HUES48 (cell line): ENCODE results near the gene TMEM128.
"Not testable (repeated sequence)": the region's sequence is repeated elsewhere in the genome, so short reads cannot be mapped to it uniquely, and the experiment has no call there.

Experiments used
- H3K27ac ChIP-seq: one replicate; pipeline ENCODE4 v1.7.0; 2013; ENCODE audit warnings: low read depth, low read length, inconsistent platforms
- H3K27me3 ChIP-seq: 2 replicates; pipeline ENCODE4 v1.6.1; 2013; ENCODE audit warnings: mild to moderate bottlenecking, low read length; ENCODE audit not compliant: control insufficient read depth, insufficient read depth
- H3K36me3 ChIP-seq: 2 replicates; pipeline ENCODE4 v1.6.1; 2013; ENCODE audit warnings: low read length; ENCODE audit not compliant: control insufficient read depth, insufficient read depth
- H3K4me1 ChIP-seq: 2 replicates; pipeline ENCODE4 v1.6.1; 2013; ENCODE audit warnings: mild to moderate bottlenecking, low read length; ENCODE audit not compliant: control insufficient read depth, insufficient read depth
- H3K4me3 ChIP-seq: 2 replicates; pipeline ENCODE4 v1.5.1; 2013; ENCODE audit warnings: mild to moderate bottlenecking, low read depth, low read length
- H3K9ac ChIP-seq: 2 replicates; pipeline ENCODE4 v1.6.1; 2013; ENCODE audit warnings: mild to moderate bottlenecking, low read depth, low read length, moderate library complexity
- H3K9me3 ChIP-seq: 2 replicates; pipeline ENCODE4 v1.6.1; 2013; ENCODE audit warnings: low read length; ENCODE audit not compliant: control insufficient read depth, insufficient read depth

Gene TMEM128

DNA sequence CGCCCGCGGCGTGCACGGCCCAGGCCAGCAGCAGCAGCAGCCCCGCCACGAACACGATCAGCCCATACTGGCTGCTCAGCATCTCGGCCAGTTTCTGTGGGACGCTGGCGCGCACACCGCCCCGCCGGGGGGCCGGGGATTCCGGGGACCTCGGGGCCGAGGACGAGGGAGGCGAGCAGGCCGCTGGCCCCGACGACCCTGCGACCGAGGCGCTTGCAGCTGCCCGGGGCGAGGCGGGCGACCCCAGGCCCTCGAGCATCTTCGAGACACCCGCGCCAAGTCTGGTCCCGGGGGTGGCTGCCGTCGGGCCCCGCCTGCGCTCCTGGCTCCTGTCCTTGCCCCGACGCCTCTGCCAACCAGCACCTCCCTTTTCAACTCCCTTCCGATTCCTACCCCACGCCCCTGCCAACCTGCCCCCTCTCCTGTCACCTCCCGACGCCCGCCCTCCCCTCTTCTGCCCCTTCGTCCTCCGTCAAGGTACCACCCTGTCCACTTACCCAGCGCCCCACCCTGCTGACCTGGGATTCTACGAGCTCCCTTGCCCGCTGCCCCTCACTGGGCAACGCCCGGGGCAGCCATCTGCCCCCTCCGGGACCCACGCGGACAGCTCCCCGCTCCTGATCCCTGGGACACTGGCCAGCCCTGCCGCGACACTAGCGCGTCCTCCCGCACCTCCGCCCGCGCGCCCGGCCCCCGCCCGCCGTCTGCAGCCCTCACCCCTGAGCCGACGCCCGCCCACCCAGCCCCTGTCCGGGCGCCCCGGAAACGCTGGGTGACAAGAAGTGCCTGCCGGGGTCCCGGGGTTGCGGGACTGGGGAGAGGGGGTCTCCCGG, 21.2 kb downstream of the TMEM128 start, which contains the start of gene OTOP1:
OTOP1 (minus strand) TSS at position 324 of the 833 bp plus-strand sequence; CDS start at position 259, 65 bp downstream.
- no peak within 1 kb of the TSS for H3K27ac ChIP-seq
- no peak within 1 kb of the TSS for H3K9ac ChIP-seq
- H3K4me3 ChIP-seq: peak within 1 kb of the TSS; percentile 44
- H3K9me3 ChIP-seq: no peaks in the 10 kb centered on the region
- H3K27me3 ChIP-seq: peaks cover 73% of the 10 kb centered on the region
- H3K36me3 ChIP-seq: no peaks in the 10 kb centered on the region
- 0 out of 2 replicates have a peak, but pooled peaks cover 2% of the 10 kb centered on the region for H3K4me1 ChIP-seq

- Histone ChIP-seq H3K9ac (no peak overlapping the region), H3K4me1 (0 out of 2 replicates have a peak, but pooled peaks cover 2% of the 10 kb centered on the region), H3K27me3 (peaks cover 73% of the 10 kb centered on the region), H3K4me3 (peak overlapping the region; percentile 44; the same call in 1 of the 2 replicates), H3K27ac (no peak overlapping the region), H3K36me3 (no peaks in the 10 kb centered on the region), H3K9me3 (no peaks in the 10 kb centered on the region)
Measured at GRCh38 chr4:4225915-4226605, 22.0 kb downstream of the TMEM128 start.

GRCh38 chr4:4217113-4217512, 30.9 kb downstream of the TMEM128 start:
- Histone ChIP-seq H3K36me3 (no peaks in the 10 kb centered on the region), H3K4me1 (peaks cover 8% of the 10 kb centered on the region; the same call in 1 of the 2 replicates), H3K9ac (no peak overlapping the region), H3K27ac (no peak overlapping the region), H3K9me3 (no peaks in the 10 kb centered on the region), H3K4me3 (no peak overlapping the region), H3K27me3 (no peaks in the 10 kb centered on the region; the same call in 1 of the 2 replicates)

DNA sequence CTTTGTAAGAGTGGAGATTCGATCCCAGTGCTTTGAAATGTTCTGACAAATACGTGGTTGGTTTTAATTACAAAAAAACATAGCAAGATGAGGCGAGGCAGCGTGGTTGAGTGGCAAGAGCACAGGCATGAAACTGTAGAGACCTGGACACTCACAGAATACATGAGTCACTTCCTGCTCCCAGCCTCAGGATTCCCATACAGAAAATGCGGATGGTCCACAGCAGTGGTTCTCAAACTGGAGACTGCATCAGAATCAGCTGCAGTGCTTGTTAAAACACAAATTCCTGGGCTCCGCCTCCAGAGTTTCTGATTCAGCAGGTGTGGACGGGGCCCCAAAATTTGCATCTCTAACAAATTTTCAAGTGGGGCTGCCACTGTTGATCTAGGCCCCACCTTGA, 31.4 kb downstream of the TMEM128 start:
- peaks cover 8% of the 10 kb centered on the region; the same call in 1 of the 2 replicates for H3K4me1 ChIP-seq
- no peak overlapping the region for H3K9ac ChIP-seq
- H3K4me3 ChIP-seq: no peak overlapping the region
- no peaks in the 10 kb centered on the region for H3K27me3 ChIP-seq
- H3K9me3 ChIP-seq: no peaks in the 10 kb centered on the region
- H3K27ac ChIP-seq: peak overlapping the region; percentile 32
- H3K36me3 ChIP-seq: no peaks in the 10 kb centered on the region

GRCh38 chr4:4213674-4214073, 34.3 kb downstream of the TMEM128 start:
- not testable (repeated sequence) for H3K27me3 ChIP-seq, H3K9ac ChIP-seq, H3K9me3 ChIP-seq, H3K4me3 ChIP-seq, H3K4me1 ChIP-seq, H3K36me3 ChIP-seq, H3K27ac ChIP-seq

DNA sequence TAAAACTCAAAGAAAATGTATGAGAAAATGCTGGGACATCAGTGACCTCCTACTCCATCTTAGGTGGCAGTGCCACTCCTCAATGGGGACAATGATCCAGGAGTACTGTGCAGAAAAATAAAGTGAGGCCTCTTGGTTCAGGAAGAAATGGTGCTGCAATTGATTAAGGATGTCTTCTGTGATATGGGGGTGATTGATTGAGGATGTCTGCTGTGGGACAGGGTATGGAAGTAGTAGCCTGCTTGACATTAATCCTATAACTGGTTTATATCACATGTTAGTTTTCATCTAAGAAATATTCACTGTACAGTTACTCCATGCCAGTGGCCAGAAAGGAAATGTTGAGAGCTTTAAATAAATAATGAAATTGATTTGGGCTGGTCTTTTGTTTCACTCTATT, 41.8 kb downstream of the TMEM128 start:
- Histone ChIP-seq H3K4me1 (no peaks in the 10 kb centered on the region; the same call in 1 of the 2 replicates), H3K27me3 (no peaks in the 10 kb centered on the region), H3K4me3 (no peak overlapping the region), H3K27ac (no peak overlapping the region), H3K9me3 (no peaks in the 10 kb centered on the region), H3K9ac (no peak overlapping the region), H3K36me3 (no peaks in the 10 kb centered on the region)

- no peaks in the 10 kb centered on the region for H3K36me3 ChIP-seq
- no peak overlapping the region for H3K27ac ChIP-seq
- no peaks in the 10 kb centered on the region for H3K27me3 ChIP-seq
- no peak overlapping the region for H3K4me3 ChIP-seq
- H3K4me1 ChIP-seq: no peaks in the 10 kb centered on the region; the same call in 1 of the 2 replicates
- H3K9me3 ChIP-seq: no peaks in the 10 kb centered on the region
- H3K9ac ChIP-seq: no peak overlapping the region
Measured at GRCh38 chr4:4204401-4204745, 43.6 kb downstream of the TMEM128 start.

DNA sequence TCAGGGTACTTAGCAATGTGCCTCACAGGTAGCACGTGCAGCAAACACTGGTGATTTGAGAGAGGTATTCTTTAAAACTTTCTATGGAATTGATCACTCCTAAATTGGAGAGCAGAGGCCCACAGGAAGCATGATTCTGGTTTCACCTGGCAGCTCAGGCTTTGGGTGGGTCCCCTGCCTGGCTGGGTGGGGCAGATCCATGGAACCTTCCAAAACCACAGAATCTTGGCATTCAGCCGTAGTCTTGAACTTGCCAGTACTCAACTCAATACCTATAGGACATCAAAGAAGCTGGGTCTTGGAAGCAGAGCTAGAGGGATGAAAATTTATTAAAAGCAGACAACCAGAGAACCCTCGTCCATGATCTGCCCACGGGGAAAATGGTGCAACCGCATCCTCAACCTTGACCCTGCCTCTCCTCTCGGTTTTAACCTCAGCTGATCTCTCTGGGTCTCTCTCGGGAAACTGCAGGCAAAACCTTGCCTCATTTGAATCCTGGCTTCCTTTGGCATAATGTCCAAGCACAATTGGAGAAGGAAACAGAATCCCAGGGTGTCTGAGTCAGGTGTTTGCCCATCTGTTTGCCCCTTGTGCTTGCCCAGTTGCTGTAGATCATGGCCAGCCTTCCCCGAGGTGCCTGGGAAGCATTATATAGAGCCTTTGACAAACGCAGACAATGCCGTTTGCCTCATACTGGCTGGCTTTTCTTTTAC, 44.2 kb downstream of the TMEM128 start:
- Histone ChIP-seq H3K27ac (no peak overlapping the region), H3K4me3 (no peak overlapping the region), H3K27me3 (no peaks in the 10 kb centered on the region), H3K4me1 (no peaks in the 10 kb centered on the region; the same call in 1 of the 2 replicates), H3K9ac (no peak overlapping the region), H3K9me3 (no peaks in the 10 kb centered on the region), H3K36me3 (no peaks in the 10 kb centered on the region)

DNA sequence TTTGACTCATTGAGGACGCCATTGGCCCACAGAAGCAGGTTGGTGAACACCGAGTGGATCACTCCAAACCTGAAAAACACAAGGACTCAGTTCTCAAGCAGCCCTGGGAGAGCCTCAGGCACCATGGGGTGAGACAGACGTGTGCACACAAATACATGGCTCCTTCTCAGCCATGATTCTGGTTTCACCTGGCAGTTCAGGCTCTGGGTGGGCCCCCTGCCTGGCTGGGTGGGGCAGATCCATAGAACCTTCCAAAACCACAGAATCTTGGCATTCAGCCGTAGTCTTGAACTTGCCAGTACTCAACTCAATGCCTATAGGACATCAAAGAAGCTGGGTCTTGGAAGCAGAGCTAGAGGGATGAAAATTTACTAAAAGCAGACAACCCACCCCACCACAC, 45.5 kb downstream of the TMEM128 start:
- Histone ChIP-seq H3K36me3 (no peaks in the 10 kb centered on the region), H3K9me3 (no peaks in the 10 kb centered on the region), H3K27me3 (no peaks in the 10 kb centered on the region), H3K4me1 (no peaks in the 10 kb centered on the region; the same call in 1 of the 2 replicates), H3K27ac (no peak overlapping the region), H3K9ac (no peak overlapping the region), H3K4me3 (no peak overlapping the region)

GRCh38 chr4:4200624-4201023, 47.4 kb downstream of the TMEM128 start:
- no peaks in the 10 kb centered on the region for H3K27me3 ChIP-seq
- H3K36me3 ChIP-seq: no peaks in the 10 kb centered on the region
- H3K4me3 ChIP-seq: no peak overlapping the region
- H3K4me1 ChIP-seq: no peaks in the 10 kb centered on the region; the same call in 1 of the 2 replicates
- H3K9me3 ChIP-seq: no peaks in the 10 kb centered on the region
- no peak overlapping the region for H3K27ac ChIP-seq
- no peak overlapping the region for H3K9ac ChIP-seq
